Measurements from ENCODE around the gene PURB.
"Not testable (repeated sequence)": the region's sequence is repeated elsewhere in the genome, so short reads cannot be mapped to it uniquely, and the experiment has no call there.

The PURB gene

DNA sequence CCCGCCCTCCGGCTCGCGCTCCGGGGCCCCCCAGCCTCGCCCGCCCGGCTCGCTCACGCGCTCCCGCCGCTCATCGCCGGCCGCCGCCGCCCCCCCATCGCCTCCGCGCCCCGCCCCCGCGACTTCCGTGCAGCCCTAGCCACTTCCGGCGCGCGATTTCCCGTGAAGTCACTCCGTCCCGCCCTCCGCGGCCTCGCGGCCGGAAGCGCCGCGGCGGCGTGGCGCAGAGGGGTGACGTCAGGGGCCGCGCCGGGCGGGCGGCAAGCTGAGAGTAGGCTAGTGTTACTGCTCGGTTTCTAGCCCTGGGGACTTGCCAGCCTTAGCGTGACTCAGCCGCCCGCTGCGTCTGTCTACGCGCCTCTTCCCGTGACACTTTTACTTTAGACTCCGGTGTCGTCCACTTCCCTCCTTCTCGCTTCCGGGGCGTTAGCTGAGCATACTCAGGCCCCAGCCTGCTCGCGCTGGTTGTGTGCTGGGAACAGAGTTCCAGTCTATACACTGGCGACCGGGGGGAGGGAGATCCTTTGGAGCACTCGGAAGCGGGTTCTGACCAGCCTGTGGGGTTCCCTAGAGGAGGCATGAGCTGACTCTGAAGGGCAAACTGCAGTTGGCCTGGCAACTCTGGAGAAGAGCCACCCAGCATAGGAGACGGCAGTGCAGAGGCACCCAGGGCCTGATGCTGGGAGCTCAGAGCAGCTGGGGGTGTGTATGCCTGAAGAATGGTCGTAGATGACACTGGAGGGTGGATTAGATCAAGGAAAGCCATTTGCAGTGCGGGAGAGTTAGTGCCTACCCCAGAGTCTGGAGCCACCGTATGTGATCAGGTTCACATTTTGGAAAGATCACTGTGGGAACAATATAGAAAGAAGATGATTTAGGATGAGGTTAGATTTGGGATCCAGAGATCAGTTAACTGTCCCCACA is at the start of gene PURB:
Gene PURB (minus strand): TSS at position 137 of the 924 bp plus-strand sequence. CDS start 182 bp downstream, outside the sequence.
- peak; percentile 97 for DNase-seq

DNA sequence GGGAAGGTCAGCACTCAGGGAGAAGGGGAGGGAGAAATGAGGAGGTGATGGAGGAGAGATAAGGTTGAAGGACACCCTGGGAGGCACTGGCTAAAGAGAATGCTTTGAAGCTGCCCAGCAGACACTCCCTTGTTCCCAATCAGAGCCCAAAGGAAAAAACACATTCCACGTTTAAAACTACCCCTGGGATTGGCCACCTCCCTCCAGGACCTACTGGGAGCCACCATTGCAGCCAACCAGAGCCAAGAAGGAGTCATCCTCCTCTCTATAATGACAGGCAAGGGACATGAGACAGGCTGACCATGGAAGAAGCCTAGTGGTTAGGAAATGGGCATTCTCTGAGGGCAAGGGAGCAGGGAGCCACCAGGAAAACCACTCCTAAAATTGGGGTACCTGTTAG is 49.7 kb upstream of the PURB start:
- no peak for DNase-seq

DNA sequence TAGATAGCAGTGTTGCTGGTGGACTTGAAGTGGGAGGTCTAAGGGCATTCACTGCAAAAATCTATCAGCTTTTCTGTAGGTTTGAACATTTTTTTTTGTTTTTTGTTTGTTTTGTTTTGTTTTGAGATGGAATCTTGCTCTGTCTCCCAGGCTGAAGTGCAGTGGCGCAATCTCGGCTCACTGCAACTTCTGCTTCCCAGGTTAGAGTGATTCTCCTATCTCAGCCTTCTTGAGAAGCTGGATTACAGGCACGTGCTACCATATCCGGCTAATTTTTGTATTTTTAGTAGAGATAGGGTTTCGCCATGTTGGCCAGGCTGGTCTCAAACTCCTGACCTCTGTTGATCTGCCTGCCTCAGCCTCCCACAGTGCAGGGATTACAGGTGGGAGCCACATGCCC is 49.2 kb upstream of the PURB start:
- not testable (repeated sequence) for DNase-seq

GRCh38 chr7:44930921-44931320 is 45.6 kb upstream of the PURB start:
- DNase-seq = no peak

DNA sequence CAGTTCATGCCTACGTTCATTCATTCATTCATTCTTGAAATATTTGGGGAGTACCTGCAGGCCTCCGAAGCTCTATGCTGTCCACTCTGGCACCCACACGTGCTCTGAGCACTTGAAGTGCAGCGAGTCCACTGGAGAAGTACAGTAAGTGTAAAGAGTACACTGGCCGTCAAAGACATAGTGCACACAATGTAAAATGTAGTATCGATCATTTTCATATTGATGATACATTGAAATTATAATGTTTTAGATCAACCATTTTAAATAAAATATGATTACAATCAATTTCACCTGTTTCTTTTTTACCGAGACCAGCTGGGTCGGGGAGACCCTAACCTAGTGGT is 37.0 kb upstream of the PURB start:
- DNase-seq = no peak

GRCh38 chr7:44921607-44922350 is 36.4 kb upstream of the PURB start:
- DNase-seq = peak; percentile 100

GRCh38 chr7:44920119-44920518 is 34.8 kb upstream of the PURB start:
- DNase-seq = no peak

DNA sequence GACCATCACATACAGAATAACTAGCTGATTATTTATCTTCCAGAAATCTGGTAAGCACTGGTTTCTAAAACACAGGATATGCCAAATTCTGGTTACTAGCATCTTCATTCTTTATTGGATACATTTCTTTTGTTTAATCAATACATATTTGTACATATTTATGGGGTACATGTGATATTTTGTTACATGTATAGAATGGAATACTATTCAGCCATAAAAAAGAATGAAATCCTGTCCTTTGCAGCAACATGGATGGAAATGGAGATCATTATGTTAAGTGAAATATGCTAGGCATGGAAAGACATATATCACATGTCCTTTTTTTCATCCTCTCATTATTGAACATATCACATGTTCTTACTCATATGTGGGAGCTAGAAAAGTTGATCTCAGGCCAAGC is 32.7 kb upstream of the PURB start:
- no peak for DNase-seq

DNA sequence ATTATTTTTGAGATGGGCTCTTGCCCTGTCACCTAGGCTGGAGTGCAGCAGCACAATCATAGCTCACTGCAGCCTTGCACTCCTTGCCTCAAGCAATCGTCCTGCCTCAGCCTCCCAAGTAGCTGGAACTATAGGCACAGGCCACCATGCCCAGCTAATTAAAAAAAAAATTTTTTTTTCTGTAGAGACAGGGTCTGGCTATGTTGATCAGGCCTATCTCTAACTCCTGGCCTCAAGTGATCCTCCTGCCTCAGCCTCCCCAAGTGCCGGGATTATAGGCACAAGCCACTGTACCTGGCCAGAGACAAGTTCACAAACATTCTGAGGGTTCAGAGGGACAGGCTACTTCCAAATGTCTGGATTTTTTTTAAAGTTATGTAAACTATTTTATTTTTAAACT is 32.1 kb upstream of the PURB start:
- DNase-seq = no peak

DNA sequence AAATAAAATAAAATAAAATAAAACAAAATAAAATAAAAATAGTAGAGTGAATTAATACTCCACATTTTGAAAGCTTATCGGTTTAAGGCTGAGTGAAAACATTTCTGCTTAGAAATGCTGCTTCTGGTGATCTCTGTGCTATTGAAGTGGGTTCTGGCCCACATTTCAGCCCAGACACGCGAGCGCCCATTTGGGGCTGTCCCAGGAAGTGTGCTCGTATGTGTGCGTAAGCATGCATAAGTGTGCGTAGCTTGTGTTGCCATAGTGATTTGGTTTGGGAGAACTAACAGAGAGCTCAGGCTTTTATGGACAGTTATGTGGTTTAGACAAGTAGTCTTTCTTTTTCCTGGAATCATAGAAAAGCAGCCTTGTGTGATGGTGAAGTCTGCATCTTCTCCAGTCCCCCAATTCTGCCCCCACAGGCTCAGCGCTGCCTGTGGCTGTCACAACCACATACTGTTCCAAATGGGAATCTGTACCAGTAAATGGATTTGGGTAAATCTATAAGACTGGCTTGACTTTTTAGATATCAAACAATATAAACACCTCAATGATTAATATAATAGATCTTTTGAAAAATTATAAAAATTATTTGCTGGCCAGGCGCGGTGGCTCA is 29.8 kb upstream of the PURB start:
- DNase-seq = peak; percentile 75

GRCh38 chr7:44912775-44913347 is 27.5 kb upstream of the PURB start:
- no peak for DNase-seq

DNA sequence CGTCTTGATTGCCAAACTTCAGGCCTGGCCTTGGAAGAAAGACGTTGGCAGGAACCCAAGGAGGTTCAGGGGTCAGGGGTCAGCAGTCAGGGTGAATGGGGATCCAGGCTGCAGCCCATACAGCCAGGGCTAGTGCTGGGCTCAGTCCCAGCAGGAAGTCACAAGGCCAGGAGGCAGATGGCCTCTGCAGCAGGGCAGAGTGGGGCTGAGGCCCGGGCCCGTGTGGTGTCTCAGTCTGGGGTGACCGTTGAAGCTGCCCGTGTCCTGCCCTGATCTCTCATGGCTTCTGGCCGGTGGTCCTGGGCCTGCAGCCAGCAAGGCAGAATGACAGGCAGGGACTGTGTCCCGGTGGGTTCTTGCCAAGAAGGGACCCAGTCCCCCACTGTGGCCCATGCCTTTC is 26.6 kb upstream of the PURB start:
- no peak for DNase-seq

GRCh38 chr7:44909596-44910389 is 24.5 kb upstream of the PURB start:
- DNase-seq = no peak

- DNase-seq = no peak
Measured at GRCh38 chr7:44906965-44907364, 21.6 kb upstream of the PURB start.

- no peak for DNase-seq
Measured at GRCh38 chr7:44905002-44905635, 19.8 kb upstream of the PURB start.

GRCh38 chr7:44899443-44899842 is 14.1 kb upstream of the PURB start:
- no peak for DNase-seq

DNA sequence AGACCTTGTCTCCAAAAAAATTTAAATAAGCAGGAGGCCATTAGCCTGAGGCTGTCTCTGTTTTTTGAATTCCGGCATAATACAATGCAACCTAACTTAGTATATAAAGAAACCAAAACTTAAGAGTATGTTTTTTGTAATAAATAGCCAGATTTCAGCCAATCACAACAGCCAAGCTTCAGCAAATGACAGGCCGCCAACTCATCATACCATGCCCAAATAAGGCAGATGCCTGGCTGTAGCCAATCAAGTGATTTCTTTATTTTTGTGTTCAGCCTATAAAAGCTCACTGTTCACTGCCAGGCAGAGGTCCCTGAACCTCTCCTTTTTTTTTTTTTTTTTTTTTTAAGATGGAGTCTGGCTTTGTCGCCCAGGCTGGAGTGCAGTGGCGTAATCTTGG is 12.7 kb upstream of the PURB start:
- DNase-seq = no peak

GRCh38 chr7:44897309-44897708 is 12.0 kb upstream of the PURB start:
- DNase-seq = no peak

DNA sequence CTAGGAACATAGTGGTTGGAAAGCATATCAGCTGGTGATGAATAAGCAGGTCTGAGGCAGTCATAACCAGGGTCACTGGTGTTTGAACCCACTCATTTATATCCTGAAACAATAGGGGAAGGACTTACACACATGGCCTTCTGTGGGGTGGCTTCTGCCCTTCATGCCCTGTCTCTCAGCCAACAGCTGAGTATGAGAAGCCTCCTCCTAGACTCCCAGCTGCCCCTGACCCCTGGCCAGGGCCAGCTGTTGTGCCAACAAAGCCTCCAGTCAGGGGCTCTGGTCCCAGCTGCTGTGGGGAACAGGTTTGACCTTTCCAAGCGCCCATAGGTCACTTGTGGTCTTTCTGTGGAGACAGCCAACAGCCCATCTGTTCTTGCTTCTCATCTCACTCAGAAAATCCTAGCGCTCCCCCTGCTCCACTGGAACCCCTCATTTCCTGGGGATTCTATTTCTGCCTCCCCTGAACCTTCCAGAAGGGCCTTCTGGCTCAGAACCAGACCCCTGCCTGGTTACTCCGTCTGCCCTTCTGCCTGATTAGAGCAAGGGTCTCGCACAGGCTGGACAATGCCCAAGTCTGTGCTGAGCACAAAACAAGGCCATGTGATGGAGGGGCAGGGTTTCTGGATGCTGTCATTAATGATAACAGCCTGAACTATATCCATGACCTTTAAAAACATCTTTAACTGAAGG is 9.7 kb upstream of the PURB start:
- no peak for DNase-seq

DNA sequence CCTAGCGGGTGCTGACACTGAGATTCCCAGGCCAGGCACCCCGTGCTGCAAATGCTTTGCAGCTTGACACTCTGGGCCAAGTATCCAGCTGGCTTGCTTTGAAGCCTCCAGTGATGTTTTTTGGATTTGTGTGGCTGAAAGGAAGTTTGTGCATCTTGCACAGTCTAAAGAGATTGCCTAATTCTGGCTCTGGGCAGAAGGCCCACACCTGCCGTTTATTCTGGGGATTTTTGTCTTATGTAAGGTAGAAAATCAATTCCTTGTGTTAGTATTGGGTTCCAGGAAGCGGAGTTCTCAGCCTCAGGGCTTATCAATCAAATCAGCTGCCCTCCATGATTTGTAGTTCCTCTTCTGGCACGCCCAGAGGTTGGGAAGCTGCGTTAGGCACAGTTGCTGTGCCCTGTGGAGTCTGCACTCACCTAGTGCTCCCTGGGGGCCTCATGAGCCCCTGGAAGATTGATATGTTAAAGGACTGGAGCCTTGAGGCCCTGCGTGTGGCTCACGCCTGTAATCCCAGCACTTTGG is 8.4 kb upstream of the PURB start:
- DNase-seq = no peak

DNA sequence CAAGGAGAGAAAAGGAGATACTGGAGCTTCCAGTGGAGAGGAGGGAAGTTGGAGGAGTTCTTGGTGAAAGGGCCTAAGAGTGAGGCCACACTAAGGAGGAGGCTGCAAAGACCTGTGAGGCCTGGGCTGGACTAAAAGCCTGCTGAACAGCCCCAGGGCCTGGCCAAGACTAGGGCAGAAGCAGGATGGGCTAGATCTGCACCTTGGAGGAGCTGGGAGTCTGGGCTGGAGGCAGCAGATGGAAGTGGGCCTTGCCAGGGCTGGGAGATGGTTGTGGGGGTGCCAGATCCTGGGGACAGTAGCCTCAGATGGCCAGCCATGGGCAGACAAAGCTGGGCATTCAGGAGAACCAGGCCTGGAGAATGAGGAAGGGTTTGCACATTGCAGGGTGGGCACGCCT is 6.5 kb upstream of the PURB start:
- DNase-seq = peak; percentile 66
